HEK293T (cell line): ENCODE data around the gene ALDH16A1.
"Not testable (repeated sequence)": the region's sequence is repeated elsewhere in the genome, so short reads cannot be mapped to it uniquely, and the experiment has no call there.

ENCODE experiments used
- CTCF ChIA-PET: fragments of 350-600 bp; formaldehyde crosslinking; extraction: SDS; loops from one replicate; lab custom pipeline; 2021; ENCODE audit warnings: antibody characterized with exemption, inconsistent platforms; lab: Yijun Ruan, JAX
- POLR2A ChIA-PET: fragments of 350-600 bp; formaldehyde crosslinking; extraction: SDS; loops from one replicate; lab custom pipeline; 2020; ENCODE audit warnings: antibody characterized with exemption, inconsistent platforms; lab: Yijun Ruan, JAX
- DNase-seq: peaks from one replicate; pipeline ENCODE4 v3.0.0; 2012; ENCODE audit warnings: mixed read lengths; ENCODE audit errors: extremely low spot score
- ARNT ChIP-seq: fragments of 450-650 bp; IDR thresholded peaks from 2 replicates; pipeline ENCODE4 v1.6.1; 2017; ENCODE audit warnings: mild to moderate bottlenecking
- BHLHE40 ChIP-seq: fragments of 450-650 bp; IDR thresholded peaks from 2 replicates; pipeline ENCODE4 v1.6.1; 2016; ENCODE audit warnings: mild to moderate bottlenecking, moderate library complexity, borderline replicate concordance
- CTBP1 ChIP-seq: fragments of 450-650 bp; IDR thresholded peaks from 2 replicates; pipeline ENCODE4 v1.6.1; 2016; ENCODE audit warnings: borderline replicate concordance
- ELF4 ChIP-seq: fragments of 450-650 bp; IDR thresholded peaks from 2 replicates; pipeline ENCODE4 v1.6.1; 2017; ENCODE audit warnings: antibody characterized with exemption
- FOXA1 ChIP-seq: fragments of 450-650 bp; IDR thresholded peaks from 2 replicates; pipeline ENCODE4 v1.6.1; 2016; ENCODE audit warnings: mild to moderate bottlenecking
- FOXK2 ChIP-seq: fragments of 450-650 bp; IDR thresholded peaks from 2 replicates; pipeline ENCODE4 v1.6.1; 2016; ENCODE audit warnings: mild to moderate bottlenecking
- FOXM1 ChIP-seq: fragments of 450-650 bp; IDR thresholded peaks from 2 replicates; pipeline ENCODE4 v1.6.1; 2017; ENCODE audit warnings: mild to moderate bottlenecking, borderline replicate concordance
- HDGF ChIP-seq: fragments of 450-650 bp; IDR thresholded peaks from 2 replicates; pipeline ENCODE4 v1.6.1; 2017; ENCODE audit warnings: antibody characterized with exemption, borderline replicate concordance
- L3MBTL2 ChIP-seq: fragments of 450-650 bp; conservative IDR thresholded peaks from 2 replicates; pipeline ENCODE4 v1.6.1; 2016; ENCODE audit warnings: mild to moderate bottlenecking
- LEF1 ChIP-seq: fragments of 450-650 bp; IDR thresholded peaks from 2 replicates; pipeline ENCODE4 v1.6.1; 2017; ENCODE audit warnings: mild to moderate bottlenecking, borderline replicate concordance
- NFRKB ChIP-seq: fragments of 450-650 bp; IDR thresholded peaks from 2 replicates; pipeline ENCODE4 v1.6.1; 2016; ENCODE audit warnings: mild to moderate bottlenecking, moderate library complexity
- PKNOX1 ChIP-seq: fragments of 450-650 bp; IDR thresholded peaks from 2 replicates; pipeline ENCODE4 v1.6.1; 2016
- SP1 ChIP-seq: fragments of 450-650 bp; IDR thresholded peaks from 2 replicates; pipeline ENCODE4 v1.6.1; 2017
- SUZ12 ChIP-seq: fragments of 450-650 bp; IDR thresholded peaks from 2 replicates; pipeline ENCODE4 v1.6.1; 2016; ENCODE audit warnings: mild to moderate bottlenecking
- TARDBP ChIP-seq: fragments of 450-650 bp; IDR thresholded peaks from 2 replicates; pipeline ENCODE4 v1.6.1; 2016
- ZNF384 ChIP-seq: fragments of 450-650 bp; IDR thresholded peaks from 2 replicates; pipeline ENCODE4 v1.6.1; 2016

The ALDH16A1 gene

GRCh38 chr19:49458567-49458903, 5.5 kb downstream of the ALDH16A1 start:
- DNase-seq = no peak
- CTCF ChIA-PET = no interaction called here
- POLR2A ChIA-PET = interaction anchor here (1.0 kb wide), 1 partner anchor 18 kb away, joined by 4 read pairs; no protein-coding TSS in a partner anchor

GRCh38 chr19:49459388-49459787, 6.4 kb downstream of the ALDH16A1 start:
- TF ChIP-seq FOXA1 (no peak), FOXK2 (no peak)
- ChIA-PET CTCF (no interaction called here), POLR2A (interaction anchor here (1.0 kb wide), 1 partner anchor 7 kb away, joined by 4 read pairs; no protein-coding TSS in a partner anchor)
- DNase-seq = no peak

More at GRCh38 chr19:49458567-49458903, 5.5 kb downstream of the ALDH16A1 start:
- TF ChIP-seq ARNT = no peak
- no peak for TF ChIP-seq ELF4
- TF ChIP-seq FOXM1 = no peak
- TF ChIP-seq BHLHE40 = no peak
- no peak for TF ChIP-seq LEF1
- TF ChIP-seq FOXK2 = no peak
- TF ChIP-seq L3MBTL2 = no peak
- TF ChIP-seq PKNOX1 = no peak
- no peak for TF ChIP-seq TARDBP

GRCh38 chr19:49461130-49461529, 8.1 kb downstream of the ALDH16A1 start:
- POLR2A ChIA-PET = interaction anchor here (0.8 kb wide), 1 partner anchor 8 kb away, joined by 4 read pairs; the partner anchor contains the start of gene ALDH16A1
- CTCF ChIA-PET, DNase-seq: not testable (repeated sequence)

GRCh38 chr19:49461656-49462055, 8.6 kb downstream of the ALDH16A1 start:
- POLR2A ChIA-PET = interaction anchor here (0.8 kb wide), 1 partner anchor 8 kb away, joined by 4 read pairs; the partner anchor contains the start of gene ALDH16A1
- DNase-seq = no peak
- no peak for TF ChIP-seq BHLHE40
- no peak for TF ChIP-seq HDGF
- no peak for TF ChIP-seq ZNF384
- TF ChIP-seq ELF4 = no peak
- no peak for TF ChIP-seq TARDBP
- no peak for TF ChIP-seq SUZ12
- no peak for TF ChIP-seq ARNT
- no peak for TF ChIP-seq SP1
- no peak for TF ChIP-seq FOXK2
- no peak for TF ChIP-seq NFRKB
- TF ChIP-seq PKNOX1 = no peak
- TF ChIP-seq LEF1 = no peak
- no peak for TF ChIP-seq FOXM1
- TF ChIP-seq L3MBTL2 = no peak
- TF ChIP-seq FOXA1 = no peak
- TF ChIP-seq CTBP1 = no peak
- CTCF ChIA-PET = no interaction called here

- DNase-seq = no peak
- POLR2A ChIA-PET = no interaction called here
- CTCF ChIA-PET = no interaction called here
- no peak for TF ChIP-seq LEF1
- no peak for TF ChIP-seq TARDBP
- TF ChIP-seq CTBP1 = no peak
- no peak for TF ChIP-seq SP1
- no peak for TF ChIP-seq L3MBTL2
- no peak for TF ChIP-seq FOXK2
- no peak for TF ChIP-seq BHLHE40
- no peak for TF ChIP-seq ELF4
Observed at GRCh38 chr19:49462492-49462891, 9.5 kb downstream of the ALDH16A1 start.

- TF ChIP-seq FOXM1 (no peak), SUZ12 (no peak), NFRKB (no peak), HDGF (no peak), PKNOX1 (no peak), FOXA1 (no peak), LEF1 (no peak), ZNF384 (no peak), ARNT (no peak), TARDBP (no peak), ELF4 (no peak), SP1 (no peak), CTBP1 (no peak)
- ChIA-PET POLR2A (interaction anchor here (2.5 kb wide), 1 partner anchor 11 kb away, joined by 9 read pairs; the partner anchor contains the start of gene ALDH16A1), CTCF (interaction anchor here (0.6 kb wide), 1 partner anchor 30 kb away, joined by 7 read pairs; no protein-coding TSS in a partner anchor)
- DNase-seq = no peak
Observed at GRCh38 chr19:49463960-49464740, 11.1 kb downstream of the ALDH16A1 start.
